KBM-7 (cell line): ENCODE results near the gene SVOP.
"Not testable (repeated sequence)": the region's sequence is repeated elsewhere in the genome, so short reads cannot be mapped to it uniquely, and the experiment has no call there.

Experiments used
- DNase-seq: peaks from one replicate; pipeline ENCODE4 v3.0.0-alpha.2; 2015
- in situ Hi-C: fragments of 300-500 bp; cut with MboI; formaldehyde crosslinking; loops from 2 replicates; pipeline ENCODE4 v1.14.3; 2020; ENCODE audit warnings: low sequenced_read_pairs, low pct_unique_long_range_greater_than_20kb, mixed read lengths

SVOP gene

DNA sequence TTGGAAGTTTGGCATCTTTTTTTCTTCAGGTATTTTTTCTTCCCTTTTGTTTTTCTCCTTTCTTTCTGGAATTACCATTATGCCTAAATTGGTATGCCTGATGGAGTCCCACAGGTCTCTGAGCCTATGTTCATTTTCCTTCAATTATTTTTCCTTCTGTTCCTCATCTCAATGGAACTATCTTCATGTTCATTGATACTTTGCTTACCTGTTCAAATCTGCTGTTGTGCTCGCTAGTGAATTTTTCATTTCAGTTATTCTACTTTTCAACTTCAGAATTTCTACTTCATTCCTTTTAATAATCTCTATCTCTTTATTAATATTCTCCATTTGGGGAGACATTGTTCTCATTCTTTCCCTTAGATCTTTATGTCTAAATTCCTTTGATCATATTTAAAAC is 16.1 kb upstream of the SVOP start:
- in situ Hi-C loops: no loop called here
- no peak for DNase-seq

DNA sequence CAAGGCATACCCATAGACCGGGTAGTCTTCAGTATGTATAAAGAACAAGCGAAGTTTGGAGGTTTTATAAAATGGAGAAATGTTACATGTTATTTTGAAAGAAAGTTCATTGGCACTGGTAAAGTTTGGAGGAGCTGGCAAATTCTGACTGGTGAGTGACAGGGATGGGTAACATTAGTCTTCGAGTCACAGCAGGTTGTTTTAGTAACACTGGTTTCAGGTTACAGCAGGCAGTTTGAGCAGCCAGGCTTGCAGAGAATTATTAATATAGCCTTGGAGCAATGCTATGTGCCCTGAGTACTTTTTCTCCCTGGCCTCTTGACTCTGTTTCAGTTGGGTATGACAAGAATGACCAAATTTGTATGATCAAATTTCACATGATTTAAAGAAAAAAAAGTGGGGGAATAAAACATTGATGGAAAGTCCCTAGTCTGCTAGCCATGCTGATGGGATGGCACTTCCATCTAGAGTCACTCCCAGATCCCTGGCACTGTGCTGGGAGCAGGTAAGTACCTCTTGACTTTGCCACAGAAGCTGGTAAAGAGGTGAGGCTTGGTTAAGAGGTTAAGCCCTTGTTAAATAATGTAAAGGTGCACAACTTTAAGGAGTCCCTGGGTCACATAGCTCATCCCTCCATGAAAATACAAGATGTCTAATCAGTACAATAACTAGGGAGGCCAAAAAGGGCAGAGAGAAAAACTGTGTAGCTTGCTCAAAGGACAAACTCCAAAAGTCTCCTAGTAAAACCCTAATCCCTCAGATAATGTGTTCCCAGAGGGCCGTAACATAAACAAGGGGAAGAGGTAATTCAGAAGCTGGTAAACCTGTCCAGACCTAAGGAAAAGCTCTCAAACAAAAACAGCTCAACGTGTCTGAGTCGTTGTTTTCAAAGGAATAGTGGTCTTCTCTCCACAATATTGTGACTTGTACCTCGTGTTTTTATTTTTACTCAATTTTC is 12.7 kb upstream of the SVOP start:
- no peak for DNase-seq

DNA sequence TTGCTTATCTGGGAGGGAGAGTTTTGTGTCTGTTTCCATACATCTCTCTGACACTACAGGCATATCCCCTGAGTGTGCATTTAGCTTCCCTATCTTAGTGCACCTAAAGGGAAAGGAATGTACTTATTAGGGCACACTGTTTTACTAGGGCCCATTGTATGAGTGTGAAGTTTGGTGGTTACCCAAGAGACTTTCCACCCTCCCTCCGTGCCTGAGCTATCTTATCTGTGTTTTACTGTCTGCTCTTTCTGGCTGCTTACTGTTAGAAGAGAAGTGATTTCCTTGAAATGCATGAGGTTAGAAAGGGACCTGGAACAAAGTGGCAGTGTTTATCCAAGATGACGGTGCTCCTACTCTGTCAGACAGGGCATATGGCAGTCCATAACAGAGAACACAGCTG is 8.5 kb upstream of the SVOP start:
- in situ Hi-C loops: no loop called here
- DNase-seq: no peak

More for the DNA sequence above, 12.7 kb upstream of the SVOP start:
- in situ Hi-C loops: no loop called here

DNA sequence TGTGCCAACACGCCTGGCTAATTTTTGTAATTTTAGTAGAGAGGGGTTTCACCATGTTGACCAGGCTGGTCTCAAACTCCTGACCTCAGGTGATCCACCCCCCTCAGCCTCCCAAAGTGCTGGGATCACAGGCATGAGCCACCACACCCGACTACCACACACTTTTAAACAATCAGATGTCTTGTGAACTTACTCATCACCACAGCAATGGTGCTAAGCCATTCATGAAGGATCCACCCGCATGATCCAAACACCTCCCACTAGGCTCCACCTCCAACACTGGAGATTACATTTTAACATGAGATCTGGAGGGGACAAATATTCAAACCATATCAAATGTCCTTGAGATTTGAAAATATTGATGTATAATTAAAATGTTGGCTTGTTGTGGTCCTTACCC is 7.8 kb upstream of the SVOP start:
- in situ Hi-C loops, DNase-seq: not testable (repeated sequence)

DNA sequence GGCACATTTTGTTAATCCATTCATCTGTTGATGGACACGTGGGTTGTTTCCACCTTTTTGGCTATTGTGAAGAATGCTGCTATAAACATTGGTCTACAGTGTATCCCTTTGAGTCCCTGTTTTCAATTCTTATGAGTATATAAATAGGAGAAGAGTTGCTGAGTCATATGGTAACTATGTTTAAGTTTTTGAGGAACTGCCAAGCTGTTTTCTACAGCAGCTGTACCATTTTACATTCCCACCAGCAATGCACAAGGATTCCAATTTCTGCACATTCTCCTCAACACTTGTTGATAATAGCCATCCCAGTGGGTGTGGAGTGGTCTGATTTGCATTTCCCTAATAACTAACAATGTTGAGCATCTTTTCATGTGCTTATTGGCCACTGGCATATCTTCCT is 6.9 kb upstream of the SVOP start:
- DNase-seq: no peak
- in situ Hi-C loops: no loop called here

DNA sequence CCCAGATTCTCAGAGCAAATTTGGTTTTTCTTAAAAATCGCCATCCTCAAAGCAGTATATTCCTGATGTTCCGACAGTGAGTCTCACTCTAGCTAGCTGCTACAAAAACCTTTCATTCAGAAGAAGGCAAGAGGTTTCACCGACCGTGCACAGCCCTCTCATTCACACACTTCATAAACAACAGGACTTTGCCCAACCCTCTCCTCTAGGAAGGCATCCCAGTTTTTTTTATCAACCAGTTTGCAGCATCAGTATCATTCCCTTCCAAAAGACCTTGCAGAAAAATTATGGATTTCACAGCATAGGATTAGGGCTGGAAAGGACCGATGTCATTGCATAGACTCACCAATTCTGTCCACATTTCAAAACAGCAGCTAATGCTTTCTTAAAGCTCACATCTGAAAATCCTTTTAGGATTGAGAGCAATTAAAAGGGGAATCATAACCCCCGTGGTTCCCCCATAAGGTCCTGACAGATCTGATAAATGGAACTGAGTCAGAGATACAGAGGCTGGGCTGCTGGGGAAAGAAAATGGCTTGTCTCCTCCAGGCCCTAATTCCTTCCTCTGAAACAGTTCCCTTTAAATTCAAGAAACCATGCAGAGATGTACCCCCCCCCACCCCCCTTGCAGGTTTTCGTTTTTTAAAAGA is 597 bp downstream of the SVOP start:
- no peak for DNase-seq
- in situ Hi-C loops: no loop called here

DNA sequence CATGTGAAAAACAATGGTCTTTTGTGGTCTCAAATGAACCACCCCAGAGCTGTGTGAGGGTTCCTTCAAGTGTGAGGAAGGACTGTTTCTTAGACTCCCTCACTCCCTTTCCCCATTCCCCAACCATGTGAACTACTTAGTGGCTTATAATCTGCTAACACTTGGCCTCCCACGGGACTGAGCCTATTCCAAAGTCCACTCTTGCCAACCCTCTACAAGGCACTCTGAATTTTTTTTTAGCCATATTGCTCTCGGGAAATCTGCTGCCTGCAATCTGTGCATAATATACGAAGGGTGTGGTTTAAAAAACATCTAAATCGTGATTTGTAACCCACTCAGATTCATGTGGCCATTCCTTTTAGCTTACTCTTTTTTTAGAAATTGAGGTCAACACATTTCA is 2.6 kb downstream of the SVOP start:
- in situ Hi-C loops: no loop called here
- DNase-seq: no peak

DNA sequence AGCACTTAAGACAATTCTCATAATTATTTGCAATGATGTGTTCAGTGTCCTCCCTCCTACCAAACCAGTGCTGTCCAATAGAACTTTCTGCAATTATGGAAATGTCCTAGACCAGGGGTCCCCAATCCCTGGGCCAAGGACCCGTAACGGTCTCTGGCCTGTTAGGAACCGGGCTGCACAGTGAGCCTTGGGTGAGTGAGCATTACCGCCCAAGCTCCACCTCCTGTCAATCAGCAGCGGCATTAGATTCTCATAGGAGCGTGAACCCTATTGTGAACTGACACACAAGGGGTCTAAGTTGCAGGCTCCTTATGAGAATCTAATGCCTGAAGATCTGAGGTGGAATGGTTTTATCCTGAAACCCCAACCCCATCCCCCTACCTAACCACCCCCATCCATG is 3.9 kb downstream of the SVOP start:
- in situ Hi-C loops: no loop called here
- DNase-seq: no peak

DNA sequence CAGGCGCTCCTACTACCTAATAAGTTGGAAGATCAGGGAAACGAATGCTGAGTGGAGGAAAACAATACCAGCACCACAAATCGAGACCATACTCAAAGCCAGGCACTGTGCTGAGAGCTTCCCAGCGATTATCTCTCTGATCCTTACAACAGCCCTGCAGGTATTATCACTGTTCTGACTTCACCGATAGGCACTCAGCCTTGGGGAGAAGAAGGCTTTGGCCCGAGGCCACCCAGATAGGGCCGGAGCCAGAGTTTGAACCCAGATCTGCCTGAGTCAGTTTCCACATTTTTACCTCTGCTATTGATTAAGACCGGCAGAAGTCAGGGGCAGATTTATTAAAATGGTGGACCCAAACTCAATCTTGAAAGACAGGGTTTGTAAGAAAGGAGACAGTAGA is 4.9 kb downstream of the SVOP start:
- in situ Hi-C loops: no loop called here
- no peak for DNase-seq

DNA sequence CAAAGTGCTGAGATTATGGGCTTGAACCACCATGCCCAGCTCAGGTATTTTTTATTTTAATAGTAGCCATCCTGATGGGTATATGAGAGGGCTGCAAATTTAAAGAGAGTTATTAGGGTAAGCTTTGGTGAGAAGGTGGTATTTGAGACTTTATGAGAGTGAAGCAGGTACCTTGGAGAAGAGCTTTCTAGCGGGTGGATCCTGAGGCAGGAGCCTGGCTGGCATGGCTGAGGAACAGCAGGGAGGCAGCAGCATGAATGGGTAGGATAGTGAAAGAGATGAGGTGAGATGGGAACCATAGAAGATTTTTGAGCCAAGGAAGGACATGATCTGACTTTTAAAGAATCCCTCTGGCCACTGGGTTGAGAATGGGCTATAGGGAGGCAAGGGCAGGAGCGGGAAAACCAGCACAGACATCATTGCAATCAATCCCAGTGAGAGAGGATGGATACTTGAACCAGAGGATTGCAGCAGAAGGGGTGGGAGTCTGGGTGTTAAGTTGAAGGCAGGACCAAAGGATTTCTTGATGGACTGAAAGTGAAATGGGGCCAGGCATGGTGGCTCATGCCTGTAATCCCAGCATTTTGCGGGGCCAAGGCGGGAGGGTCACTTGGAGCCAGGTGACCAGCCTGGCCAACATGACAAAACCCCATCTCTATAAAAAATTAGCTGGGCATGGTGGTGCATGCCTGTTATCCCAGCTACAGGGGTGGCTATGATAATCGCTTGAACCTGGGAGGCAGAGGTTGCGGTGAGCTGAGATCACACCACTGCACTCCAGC is 5.7 kb downstream of the SVOP start:
- in situ Hi-C loops: no loop called here
- DNase-seq: no peak

DNA sequence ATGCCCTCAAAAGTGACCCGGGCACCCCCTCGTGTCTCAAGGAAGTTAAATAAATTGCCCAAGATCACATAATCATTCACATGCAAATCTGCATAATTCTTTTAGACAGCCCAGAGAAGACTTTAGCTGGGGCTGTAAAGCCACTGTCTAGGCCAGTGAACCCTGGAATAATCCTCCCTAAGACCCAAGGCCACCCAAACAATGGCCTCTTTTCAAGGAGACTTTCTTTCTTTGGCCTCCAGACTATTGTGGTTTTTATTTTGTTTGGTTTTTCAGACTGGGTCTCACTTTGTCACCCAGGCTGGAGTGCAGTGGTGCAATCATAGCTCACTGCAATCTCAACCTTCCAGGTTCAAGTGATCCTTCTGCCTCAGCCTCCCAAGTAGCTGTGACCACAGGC is 10.6 kb downstream of the SVOP start:
- no peak for DNase-seq

DNA sequence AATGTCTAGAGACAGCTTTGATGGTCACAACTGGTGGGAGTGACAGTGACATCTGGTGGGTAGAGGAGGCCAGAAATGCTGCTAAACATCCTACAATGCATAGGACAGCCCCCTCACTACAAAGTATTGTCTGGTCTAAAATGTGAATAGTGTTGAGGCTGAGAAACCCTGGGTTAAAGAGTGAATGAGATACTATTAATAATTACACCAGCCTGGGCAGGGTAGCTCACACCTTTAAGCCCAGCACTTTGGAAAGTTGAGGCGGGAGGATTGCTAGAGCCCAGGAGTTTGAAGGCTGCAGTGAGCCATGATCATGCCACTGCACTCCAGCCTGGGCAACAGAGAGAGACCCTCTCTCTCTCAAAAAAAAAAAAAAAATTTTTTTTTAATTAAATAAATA is 11.1 kb downstream of the SVOP start:
- no peak for DNase-seq
- in situ Hi-C loops: no loop called here

More for the DNA sequence above, 10.6 kb downstream of the SVOP start:
- in situ Hi-C loops: no loop called here

DNA sequence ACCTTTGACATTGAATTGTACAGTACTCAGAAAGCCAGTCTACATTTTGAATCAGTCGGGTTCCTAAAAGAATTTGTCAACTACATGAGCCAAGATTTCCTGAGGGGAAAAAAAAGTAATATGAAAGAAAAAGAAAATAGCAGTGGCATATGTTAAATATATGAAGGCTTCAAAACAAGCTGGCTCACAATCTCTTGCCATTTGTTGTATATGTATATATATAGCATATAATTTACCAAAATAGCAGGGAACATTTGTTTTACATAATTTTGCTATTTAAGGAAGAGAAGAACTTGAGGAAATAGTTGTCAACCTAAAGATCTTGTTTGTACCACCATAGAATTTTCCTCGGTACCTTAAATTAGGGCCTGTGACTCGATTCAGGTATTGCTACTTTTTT is 16.9 kb downstream of the SVOP start:
- in situ Hi-C loops: no loop called here
- no peak for DNase-seq

DNA sequence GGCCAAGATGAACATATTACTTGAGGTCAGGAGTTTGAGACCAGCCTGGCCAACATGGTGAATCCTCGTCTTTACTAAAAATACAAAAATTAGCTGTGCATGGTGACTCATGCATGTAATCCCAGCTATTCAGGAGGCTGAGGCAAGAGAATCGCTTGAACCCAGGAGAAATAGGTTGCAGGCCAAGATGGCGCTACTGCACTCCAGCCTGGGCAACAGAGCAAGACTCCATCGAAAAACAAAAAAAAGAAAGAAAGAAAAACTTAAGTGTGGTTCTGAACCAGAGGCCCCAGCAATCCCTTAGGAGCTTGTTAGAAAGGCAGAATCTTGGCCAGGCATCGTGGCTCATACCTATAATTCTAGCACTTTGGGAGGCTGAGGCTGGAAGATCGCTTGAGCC is 24.5 kb downstream of the SVOP start:
- in situ Hi-C loops: no loop called here
- no peak for DNase-seq

DNA sequence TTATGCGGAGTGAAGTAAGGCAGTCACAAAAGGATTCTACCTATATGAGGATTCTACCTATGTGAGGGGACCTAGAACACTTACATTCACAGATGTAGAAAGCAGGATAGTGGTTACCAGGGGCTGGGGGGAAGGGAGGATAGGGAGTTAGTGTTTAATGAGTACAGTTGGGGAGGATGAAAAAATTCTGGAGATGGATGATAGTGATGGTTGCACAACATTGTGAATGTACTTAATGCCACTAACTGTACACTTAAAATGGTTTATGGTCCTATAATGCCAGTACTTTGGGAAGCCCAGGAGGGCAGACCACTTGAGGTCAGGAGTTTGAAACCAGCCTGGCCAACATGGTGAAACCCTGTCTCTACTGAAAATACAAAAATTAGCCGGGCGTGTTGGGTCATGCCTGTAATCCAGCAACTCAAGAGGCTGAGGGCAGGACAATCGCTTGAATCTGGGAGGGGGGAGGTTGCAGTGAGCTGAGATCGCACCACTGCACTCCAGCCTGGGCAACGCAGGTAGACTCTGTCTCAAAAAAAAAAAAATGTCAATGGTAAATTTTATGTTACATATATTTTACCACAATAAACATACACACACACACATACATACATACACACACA is 25.4 kb downstream of the SVOP start:
- no peak for DNase-seq
- in situ Hi-C loops: no loop called here

DNA sequence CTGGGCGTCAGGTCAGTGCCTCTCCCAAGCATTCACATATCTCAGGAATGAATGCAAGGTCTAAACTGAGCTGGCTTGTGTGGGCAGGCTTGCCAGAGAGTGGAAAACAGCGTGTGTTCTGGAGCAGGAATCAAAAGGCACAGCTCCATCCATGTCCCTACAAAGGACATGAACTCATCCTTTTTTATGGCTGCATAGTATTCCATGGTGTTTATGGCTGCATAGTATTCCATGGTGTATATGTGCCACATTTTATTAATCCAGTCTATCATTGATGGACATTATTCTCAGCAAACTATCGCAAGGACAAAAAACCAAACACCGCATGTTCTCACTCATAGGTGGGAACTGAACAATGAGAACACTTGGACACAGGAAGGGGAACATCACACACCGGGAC is 30.8 kb downstream of the SVOP start:
- in situ Hi-C loops, DNase-seq: not testable (repeated sequence)

DNA sequence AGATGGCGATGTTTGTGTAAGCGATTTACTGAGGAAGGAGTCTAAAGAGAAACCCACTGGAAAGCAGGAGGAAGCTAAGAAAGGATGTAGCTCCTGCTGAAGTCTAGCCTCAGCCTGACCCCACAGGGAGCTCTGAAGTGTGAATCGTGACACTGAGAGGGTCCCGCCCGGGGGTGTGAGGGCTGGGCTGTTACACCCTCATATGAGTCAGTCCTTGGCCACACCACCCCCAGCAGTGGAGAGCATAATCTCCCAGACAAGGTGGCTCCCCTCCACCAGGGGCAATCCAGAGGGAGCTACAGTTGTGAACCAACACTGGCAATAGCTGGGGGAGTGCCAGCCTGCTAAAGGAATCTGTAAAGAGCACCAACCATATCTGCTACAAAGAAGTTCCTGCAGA is 31.5 kb downstream of the SVOP start:
- DNase-seq: no peak
- in situ Hi-C loops: no loop called here

DNA sequence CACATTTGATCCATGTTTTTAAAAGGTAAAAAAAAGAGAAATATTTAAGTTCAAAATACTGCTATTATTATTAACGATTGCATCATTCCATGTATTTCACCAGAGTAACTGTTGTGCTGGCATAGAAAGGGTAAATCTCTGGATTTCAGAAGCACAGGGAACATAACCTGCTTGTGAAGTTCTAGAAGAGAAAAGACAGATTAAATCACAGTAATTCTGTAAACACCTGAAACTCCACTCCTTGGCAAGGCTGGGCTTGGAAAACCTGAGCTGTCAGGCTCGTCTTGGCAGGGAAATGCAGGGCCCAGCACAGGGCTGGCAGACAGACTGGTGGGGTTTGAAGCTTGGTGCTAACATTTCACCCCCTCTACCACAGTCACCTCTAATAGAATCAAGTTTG is 35.1 kb downstream of the SVOP start:
- no peak for DNase-seq
- in situ Hi-C loops: no loop called here

DNA sequence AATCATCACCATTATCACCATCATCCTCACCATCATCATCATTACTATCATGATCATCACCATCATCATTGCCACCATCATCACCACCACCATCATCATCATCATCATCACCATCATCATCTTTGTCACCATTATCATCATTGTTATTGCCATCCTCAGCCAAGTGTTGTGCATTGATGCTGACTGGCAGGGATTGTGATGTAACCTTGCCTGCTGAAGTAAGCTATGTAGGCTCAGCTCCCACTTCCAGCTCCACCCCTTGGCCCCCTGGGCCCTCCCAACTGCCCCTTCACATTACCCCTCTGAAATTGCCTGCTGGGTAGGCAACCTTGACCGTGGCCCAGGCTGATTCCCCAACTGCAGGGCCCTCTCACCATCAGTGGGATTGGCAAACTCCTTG is 37.6 kb downstream of the SVOP start:
- DNase-seq: no peak
- in situ Hi-C loops: no loop called here
